SK-N-MC (cell line): ENCODE data around the gene NFAT5.
A peak's percentile ranks its signal among the peaks of the same experiment; 100 is the strongest.

Source experiments
- DNase-seq: peaks from one replicate; pipeline ENCODE4 v3.0.0-alpha.2; 2011; ENCODE audit warnings: low read depth, low spot score
- H3K27ac ChIP-seq: fragments of 200-600 bp; sonication (generic); 2 replicates; pipeline ENCODE4 v1.5.1; 2016; ENCODE audit warnings: mixed run types
- H3K36me3 ChIP-seq: fragments of 200-600 bp; sonication (generic); 2 replicates; pipeline ENCODE4 v1.6.1; 2017; ENCODE audit warnings: antibody characterized with exemption, low read length, mixed read lengths; ENCODE audit not compliant: insufficient read depth
- H3K4me3 ChIP-seq: fragments of 200-600 bp; sonication (generic); 2 replicates; pipeline ENCODE4 v1.5.1; 2016
- H3K9ac ChIP-seq: fragments of 200-600 bp; sonication (generic); 2 replicates; pipeline ENCODE4 v1.8.0; 2017; ENCODE audit warnings: mixed run types, mixed read lengths; ENCODE audit not compliant: insufficient read length
- H3K9me3 ChIP-seq: fragments of 200-600 bp; sonication (generic); 2 replicates; pipeline ENCODE4 v1.6.1; 2017; ENCODE audit warnings: low read depth, mild to moderate bottlenecking, antibody characterized with exemption, low read length, moderate library complexity, mixed read lengths
- EZH2 ChIP-seq: fragments of 200-600 bp; sonication (generic); IDR thresholded peaks from one replicate; pipeline ENCODE4 v1.6.1; 2017; ENCODE audit warnings: antibody characterized with exemption
- FOXP2 ChIP-seq: optimal IDR thresholded peaks from 2 replicates; pipeline ENCODE3; 2011; ENCODE audit warnings: mild to moderate bottlenecking, moderate library complexity; ENCODE audit not compliant: insufficient read depth; ENCODE audit errors: extremely low read length, control extremely low read depth
- POLR2AphosphoS5 ChIP-seq: IDR thresholded peaks from 2 replicates; pipeline ENCODE4 v1.6.1; 2012; ENCODE audit warnings: mild to moderate bottlenecking, low read depth, low read length, borderline replicate concordance

NFAT5 gene

DNA sequence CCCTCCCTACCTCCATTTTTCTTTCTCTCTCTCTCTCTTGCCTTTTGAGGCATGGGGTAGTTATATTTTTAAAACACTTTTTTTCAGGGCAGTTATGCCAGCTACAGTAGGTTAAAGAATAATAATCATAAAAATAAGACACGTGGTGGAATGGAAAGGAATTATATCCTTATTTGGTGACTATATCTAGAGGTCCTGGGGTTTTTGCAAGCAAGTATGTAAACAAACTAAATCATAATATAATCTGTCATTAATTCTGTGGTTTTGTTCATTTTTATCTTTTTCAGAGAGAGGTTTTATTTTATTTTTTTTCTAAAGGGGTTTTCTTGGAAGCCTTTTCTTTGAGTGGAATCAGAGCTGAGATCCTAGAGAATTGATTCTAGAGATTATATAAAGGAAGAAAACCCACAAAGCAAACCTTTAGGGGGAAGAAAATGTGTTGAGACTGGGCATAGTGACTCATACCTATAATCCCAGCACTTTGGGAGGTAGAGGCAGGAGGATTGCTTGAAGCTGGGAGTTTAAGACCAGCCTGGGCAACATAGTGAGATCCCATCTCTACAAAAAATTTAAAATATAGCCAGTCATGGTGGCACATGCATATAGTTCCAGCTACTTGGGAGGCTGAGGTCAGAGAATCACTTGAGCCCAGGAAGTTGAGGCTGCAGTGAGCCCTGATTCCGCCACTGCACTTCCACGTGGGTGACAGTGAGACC lies 107.4 kb downstream of the NFAT5 start:
- no peak overlapping the region for H3K4me3 ChIP-seq
- H3K9ac ChIP-seq = no peak overlapping the region
- no peaks in the 10 kb centered on the region for H3K9me3 ChIP-seq
- TF ChIP-seq POLR2AphosphoS5 (no peak), FOXP2 (no peak), EZH2 (no peak)
- H3K27ac ChIP-seq = peak overlapping the region; percentile 25; the same call in 1 of the 2 replicates
- H3K36me3 ChIP-seq = peaks cover 7% of the 10 kb centered on the region; the same call in 1 of the 2 replicates
- DNase-seq = no peak

DNA sequence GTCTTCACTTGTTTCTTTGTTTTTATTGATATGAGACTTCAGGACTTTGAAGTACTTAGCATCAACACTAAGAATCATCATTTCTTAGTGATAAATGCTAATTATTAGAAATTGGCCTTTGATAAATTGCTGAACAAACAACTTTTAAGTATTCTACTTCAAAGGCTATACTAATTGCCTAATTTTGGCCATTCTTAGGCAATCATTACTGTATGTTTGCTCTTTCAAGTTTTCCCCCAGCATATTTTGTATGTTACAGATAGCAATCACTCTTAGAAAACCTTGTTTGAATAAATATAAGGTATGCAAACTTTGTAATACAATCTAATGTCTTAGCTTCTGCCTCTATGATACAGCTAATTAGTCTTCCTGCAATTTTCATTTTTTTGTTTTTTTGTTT lies 114.6 kb downstream of the NFAT5 start:
- Histone ChIP-seq H3K9ac (no peak overlapping the region), H3K9me3 (no peaks in the 10 kb centered on the region), H3K4me3 (no peak overlapping the region), H3K36me3 (peaks cover 5% of the 10 kb centered on the region; the same call in 1 of the 2 replicates), H3K27ac (no peak overlapping the region)
- DNase-seq = no peak
- TF ChIP-seq EZH2 (no peak), FOXP2 (no peak), POLR2AphosphoS5 (no peak)

DNA sequence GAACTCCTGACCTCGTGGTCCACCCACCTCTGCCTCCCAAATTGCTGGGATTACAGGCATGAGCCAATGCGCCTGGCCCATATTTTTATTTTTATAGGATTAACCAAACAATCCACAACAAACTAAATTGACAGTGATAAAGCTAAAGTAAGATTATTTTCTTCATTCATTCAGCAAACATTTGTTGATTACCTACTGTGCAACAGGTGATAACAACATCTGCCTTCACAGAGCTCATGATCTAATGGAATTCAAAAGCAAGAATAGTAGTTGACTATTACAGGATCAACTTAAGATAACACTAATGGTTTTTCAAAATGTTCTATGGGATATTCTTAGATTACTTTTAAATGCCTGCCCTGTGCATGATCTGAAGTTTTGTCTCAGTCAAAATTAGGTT lies 122.8 kb downstream of the NFAT5 start:
- H3K36me3 ChIP-seq = peaks cover 19% of the 10 kb centered on the region; the same call in 1 of the 2 replicates
- TF ChIP-seq EZH2 (no peak), FOXP2 (no peak), POLR2AphosphoS5 (no peak)
- H3K27ac ChIP-seq = no peak overlapping the region
- H3K9ac ChIP-seq = no peak overlapping the region
- no peak for DNase-seq
- H3K9me3 ChIP-seq = no peaks in the 10 kb centered on the region
- no peak overlapping the region for H3K4me3 ChIP-seq

DNA sequence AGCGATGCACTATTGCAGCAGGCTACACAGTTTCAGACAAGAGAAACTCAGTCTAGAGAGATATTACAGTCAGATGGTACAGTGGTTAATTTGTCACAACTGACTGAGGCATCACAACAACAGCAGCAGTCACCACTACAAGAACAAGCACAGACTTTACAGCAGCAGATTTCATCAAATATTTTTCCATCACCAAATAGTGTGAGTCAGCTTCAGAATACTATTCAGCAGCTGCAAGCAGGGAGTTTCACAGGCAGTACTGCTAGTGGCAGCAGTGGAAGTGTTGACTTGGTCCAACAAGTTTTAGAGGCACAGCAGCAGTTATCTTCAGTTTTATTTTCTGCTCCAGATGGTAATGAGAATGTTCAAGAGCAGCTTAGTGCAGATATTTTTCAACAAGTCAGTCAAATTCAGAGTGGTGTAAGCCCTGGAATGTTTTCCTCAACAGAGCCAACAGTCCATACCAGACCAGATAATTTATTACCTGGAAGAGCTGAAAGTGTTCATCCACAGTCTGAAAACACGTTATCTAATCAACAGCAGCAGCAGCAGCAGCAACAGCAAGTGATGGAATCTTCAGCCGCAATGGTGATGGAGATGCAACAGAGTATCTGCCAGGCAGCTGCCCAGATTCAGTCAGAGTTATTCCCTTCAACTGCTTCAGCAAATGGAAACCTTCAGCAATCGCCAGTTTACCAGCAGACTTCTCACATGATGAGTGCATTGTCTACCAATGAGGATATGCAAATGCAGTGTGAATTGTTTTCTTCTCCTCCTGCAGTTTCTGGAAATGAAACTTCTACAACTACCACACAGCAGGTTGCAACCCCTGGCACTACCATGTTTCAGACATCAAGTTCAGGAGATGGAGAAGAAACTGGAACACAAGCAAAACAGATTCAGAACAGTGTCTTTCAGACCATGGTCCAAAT lies 126.5 kb downstream of the NFAT5 start:
- TF ChIP-seq POLR2AphosphoS5 = no peak
- no peak for TF ChIP-seq FOXP2
- no peak for TF ChIP-seq EZH2
- Histone ChIP-seq H3K36me3 (peaks cover 22% of the 10 kb centered on the region; the same call in 1 of the 2 replicates), H3K4me3 (no peak overlapping the region), H3K9me3 (no peaks in the 10 kb centered on the region), H3K9ac (no peak overlapping the region), H3K27ac (no peak overlapping the region)
- no peak for DNase-seq

DNA sequence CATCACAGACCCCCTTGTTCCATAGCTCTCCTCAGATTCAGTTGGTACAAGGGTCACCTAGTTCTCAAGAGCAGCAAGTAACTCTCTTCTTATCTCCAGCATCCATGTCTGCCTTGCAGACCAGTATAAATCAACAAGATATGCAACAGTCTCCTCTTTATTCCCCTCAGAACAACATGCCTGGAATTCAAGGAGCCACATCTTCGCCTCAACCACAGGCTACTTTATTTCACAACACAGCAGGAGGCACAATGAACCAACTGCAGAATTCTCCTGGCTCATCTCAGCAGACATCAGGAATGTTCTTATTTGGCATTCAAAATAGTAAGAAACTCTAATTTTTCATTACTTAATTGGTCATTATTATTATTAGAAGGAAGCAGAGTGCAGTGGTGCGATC lies 128.2 kb downstream of the NFAT5 start:
- no peak for DNase-seq
- Histone ChIP-seq H3K27ac (no peak overlapping the region), H3K9ac (no peak overlapping the region), H3K36me3 (peaks cover 22% of the 10 kb centered on the region; the same call in 1 of the 2 replicates), H3K4me3 (no peak overlapping the region), H3K9me3 (no peaks in the 10 kb centered on the region)
- no peak for TF ChIP-seq EZH2
- TF ChIP-seq FOXP2 = no peak
- TF ChIP-seq POLR2AphosphoS5 = no peak

DNA sequence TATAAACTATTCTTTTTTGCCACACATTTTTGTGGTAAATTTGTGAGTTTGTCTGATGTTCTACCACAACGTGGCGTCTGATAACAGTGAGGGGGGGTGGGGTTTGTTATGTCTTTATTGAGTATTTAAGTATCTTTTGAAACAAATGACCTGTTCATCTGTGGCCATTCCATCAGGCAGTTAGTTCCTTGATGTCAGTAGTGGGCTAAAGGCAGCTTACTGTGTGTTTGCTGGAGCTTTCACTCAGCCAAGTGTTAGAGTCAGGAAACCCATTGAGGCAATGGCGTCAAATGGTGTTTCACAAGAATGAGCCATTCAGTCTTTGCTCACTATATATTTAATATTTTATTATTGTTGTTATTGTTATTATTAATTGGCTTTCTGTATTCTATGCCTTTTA lies 132.6 kb downstream of the NFAT5 start:
- Histone ChIP-seq H3K9ac (no peak overlapping the region), H3K36me3 (peaks cover 4% of the 10 kb centered on the region; the same call in 1 of the 2 replicates), H3K4me3 (no peak overlapping the region), H3K27ac (no peak overlapping the region), H3K9me3 (no peaks in the 10 kb centered on the region)
- TF ChIP-seq POLR2AphosphoS5 (no peak), EZH2 (no peak), FOXP2 (no peak)
- no peak for DNase-seq

DNA sequence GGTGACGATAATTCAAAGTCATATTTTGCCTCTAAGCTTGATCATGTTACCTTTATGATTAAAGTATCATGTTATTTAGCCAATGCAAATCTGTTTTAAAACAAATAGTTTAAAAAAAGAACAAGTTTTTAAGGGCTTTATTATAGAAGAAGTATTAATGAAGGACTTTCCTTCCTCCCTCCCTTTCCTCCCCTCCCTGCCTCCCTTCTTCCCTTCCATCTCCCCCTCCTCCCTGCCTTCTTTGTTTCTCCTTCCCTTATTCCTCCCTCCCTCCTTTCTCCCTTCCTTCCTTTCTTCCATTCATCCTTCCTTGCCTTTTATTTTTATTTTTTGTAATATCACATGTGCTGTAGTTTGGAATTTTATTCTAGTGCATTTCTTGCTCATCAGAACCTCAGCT lies 134.1 kb downstream of the NFAT5 start:
- TF ChIP-seq POLR2AphosphoS5 = no peak
- TF ChIP-seq EZH2 = no peak
- no peak for TF ChIP-seq FOXP2
- no peak overlapping the region for H3K9ac ChIP-seq
- no peaks in the 10 kb centered on the region; the same call in 1 of the 2 replicates for H3K36me3 ChIP-seq
- no peak for DNase-seq
- H3K27ac ChIP-seq = no peak overlapping the region
- no peaks in the 10 kb centered on the region for H3K9me3 ChIP-seq
- H3K4me3 ChIP-seq = no peak overlapping the region

DNA sequence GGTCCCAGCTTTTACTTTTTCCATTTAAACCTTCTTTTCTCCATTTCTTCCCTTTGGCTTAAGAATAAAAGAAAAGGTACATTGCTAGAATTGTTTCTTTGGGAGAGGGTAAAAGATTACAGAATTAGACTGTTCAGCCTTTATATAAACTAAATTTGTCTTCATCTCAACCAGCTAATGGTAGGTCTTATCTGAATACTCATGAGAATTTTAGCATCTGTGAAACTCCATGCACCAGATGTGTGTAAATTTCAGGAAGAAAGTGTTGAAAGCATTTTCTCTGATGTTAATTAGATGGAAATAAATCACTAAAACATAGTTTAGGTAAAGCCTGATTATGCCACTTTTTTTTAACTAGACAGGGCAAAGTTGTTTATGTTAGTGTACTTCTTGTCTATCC lies 135.7 kb downstream of the NFAT5 start:
- no peak overlapping the region for H3K9ac ChIP-seq
- no peak overlapping the region for H3K4me3 ChIP-seq
- no peak for DNase-seq
- H3K27ac ChIP-seq = no peak overlapping the region
- no peaks in the 10 kb centered on the region for H3K36me3 ChIP-seq
- H3K9me3 ChIP-seq = no peaks in the 10 kb centered on the region
- TF ChIP-seq POLR2AphosphoS5 (no peak), FOXP2 (no peak), EZH2 (no peak)
